ENCODE data around the gene POU3F2. TPM values are rescaled to one million over a fixed set of nuclear protein-coding genes. Genes with fewer than 3 reads are reported as not detected.

The POU3F2 gene
- polyA plus RNA-seq, 1 experiment: not detected

DNA sequence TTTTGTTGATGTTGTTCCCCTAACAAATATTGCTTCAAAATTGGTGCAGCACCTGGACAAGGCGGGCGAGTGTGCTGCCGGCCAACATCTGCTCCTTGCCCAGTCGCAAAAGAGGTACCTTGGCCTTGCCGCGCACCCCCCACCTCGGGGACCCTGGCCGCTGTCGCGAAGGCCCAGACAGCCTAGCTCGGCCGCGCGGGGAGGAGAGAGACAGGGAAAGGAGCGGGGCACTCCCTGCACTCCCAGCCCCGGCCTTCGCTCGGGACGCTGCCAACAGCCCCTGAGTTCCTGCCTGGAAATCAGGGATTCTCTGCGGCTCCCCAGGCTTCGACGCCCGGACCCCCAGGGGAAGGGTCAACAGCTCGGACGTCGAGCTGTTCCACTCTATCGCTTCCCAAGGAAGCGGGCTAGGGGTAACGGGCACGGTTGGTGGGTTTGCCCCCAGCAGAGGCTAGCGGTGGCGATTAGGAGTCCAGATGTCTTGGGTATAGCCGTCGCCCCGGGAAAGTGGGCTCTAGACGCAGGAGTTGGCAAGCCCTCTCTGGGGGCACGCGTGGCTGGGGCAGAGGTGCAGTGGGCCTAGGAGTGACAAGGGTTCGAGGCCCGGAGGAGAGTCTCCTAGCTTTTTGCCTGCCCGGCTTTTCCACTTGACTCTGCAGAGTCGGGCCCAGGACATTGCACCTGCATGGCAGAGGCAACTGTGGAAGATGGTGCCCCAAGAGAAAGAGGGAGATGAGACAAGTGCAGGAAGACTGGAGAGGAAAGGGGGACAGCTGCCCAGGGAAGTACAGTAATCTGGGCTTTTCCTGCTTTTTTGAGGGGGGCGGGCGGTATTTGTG, 8.2 kb downstream of the POU3F2 start:
- ChIA-PET CTCF (no interaction called here), POLR2A (no interaction called here)
- TF ChIP-seq, protein P1, sequence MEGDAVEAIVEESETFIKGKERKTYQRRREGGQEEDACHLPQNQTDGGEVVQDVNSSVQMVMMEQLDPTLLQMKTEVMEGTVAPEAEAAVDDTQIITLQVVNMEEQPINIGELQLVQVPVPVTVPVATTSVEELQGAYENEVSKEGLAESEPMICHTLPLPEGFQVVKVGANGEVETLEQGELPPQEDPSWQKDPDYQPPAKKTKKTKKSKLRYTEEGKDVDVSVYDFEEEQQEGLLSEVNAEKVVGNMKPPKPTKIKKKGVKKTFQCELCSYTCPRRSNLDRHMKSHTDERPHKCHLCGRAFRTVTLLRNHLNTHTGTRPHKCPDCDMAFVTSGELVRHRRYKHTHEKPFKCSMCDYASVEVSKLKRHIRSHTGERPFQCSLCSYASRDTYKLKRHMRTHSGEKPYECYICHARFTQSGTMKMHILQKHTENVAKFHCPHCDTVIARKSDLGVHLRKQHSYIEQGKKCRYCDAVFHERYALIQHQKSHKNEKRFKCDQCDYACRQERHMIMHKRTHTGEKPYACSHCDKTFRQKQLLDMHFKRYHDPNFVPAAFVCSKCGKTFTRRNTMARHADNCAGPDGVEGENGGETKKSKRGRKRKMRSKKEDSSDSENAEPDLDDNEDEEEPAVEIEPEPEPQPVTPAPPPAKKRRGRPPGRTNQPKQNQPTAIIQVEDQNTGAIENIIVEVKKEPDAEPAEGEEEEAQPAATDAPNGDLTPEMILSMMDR (IDR thresholded peaks at IDR 0.05; ENCODE audit: insufficient read depth, low read depth, low read length): no peak
- DNase-seq (ENCODE audit: low read depth): no peak
- H3K36me3 ChIP-seq (ENCODE audit: control insufficient read depth, insufficient read depth, low read length): no peaks in the 10 kb centered on the region
- no peak overlapping the region for H3K4me3 ChIP-seq (ENCODE audit: low read depth, low read length)
- peaks cover 35% of the 10 kb centered on the region for H3K27me3 ChIP-seq (ENCODE audit: control insufficient read depth, insufficient read depth, low read length)

DNA sequence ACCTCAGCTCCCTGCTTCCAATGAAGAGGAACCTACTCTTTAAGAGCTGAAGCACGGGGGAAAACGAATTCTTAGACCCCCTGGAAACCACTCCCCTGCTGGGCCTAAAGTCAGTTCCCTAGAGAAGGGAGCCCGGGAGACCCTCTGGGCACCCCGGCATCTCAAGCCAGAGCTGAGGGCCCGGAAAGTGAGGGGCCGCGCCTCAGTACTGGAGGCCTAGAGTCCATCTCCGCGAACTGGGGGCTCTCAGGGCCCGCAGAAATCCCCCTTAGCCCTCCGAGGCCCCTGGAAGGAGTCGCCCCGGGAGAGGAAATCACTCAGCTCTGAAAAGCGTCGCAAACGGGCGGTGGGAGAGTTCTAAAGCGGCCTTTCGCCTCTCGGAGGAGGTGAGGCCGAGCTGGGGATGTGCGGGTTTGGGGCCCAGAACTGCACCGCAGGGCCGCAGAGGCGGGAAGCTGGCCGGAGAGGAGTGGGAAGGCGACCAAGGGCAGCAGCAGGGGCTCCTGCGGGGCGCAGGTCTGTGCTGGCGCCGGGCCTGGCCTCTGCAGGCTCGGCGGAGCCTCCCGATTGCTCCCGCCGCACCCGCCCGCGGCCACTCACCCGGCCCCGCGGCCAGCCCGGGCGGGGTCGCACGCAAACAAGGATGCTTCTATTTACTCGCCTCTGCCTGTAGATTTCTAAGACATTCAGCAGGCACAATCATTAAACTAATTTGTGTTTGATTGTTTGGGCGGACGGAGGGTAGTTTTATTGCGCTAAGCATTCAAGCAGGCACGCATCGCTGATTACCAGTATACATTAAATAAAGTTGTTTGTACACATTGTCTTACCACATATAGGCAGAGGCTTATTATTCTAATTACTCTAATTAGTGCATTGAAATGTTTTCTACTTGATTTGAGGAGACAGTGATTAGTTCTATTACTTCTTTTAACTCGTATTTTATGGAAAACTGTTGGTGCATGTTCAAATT, 9.2 kb downstream of the POU3F2 start:
- POLR2A ChIA-PET: no interaction called here
- peaks cover 38% of the 10 kb centered on the region for H3K27me3 ChIP-seq (ENCODE audit: control insufficient read depth, insufficient read depth, low read length)
- no peak overlapping the region for H3K4me3 ChIP-seq (ENCODE audit: low read depth, low read length)
- DNase-seq (ENCODE audit: low read depth): no peak
- TF ChIP-seq, protein P1 (IDR thresholded peaks at IDR 0.05; ENCODE audit: insufficient read depth, low read depth, low read length): no peak
- H3K36me3 ChIP-seq (ENCODE audit: control insufficient read depth, insufficient read depth, low read length): no peaks in the 10 kb centered on the region
- CTCF ChIA-PET: interaction anchor here (2.0 kb wide), 1 partner anchor 1349 kb away, joined by 9 read pairs; no protein-coding TSS in a partner anchor

DNA sequence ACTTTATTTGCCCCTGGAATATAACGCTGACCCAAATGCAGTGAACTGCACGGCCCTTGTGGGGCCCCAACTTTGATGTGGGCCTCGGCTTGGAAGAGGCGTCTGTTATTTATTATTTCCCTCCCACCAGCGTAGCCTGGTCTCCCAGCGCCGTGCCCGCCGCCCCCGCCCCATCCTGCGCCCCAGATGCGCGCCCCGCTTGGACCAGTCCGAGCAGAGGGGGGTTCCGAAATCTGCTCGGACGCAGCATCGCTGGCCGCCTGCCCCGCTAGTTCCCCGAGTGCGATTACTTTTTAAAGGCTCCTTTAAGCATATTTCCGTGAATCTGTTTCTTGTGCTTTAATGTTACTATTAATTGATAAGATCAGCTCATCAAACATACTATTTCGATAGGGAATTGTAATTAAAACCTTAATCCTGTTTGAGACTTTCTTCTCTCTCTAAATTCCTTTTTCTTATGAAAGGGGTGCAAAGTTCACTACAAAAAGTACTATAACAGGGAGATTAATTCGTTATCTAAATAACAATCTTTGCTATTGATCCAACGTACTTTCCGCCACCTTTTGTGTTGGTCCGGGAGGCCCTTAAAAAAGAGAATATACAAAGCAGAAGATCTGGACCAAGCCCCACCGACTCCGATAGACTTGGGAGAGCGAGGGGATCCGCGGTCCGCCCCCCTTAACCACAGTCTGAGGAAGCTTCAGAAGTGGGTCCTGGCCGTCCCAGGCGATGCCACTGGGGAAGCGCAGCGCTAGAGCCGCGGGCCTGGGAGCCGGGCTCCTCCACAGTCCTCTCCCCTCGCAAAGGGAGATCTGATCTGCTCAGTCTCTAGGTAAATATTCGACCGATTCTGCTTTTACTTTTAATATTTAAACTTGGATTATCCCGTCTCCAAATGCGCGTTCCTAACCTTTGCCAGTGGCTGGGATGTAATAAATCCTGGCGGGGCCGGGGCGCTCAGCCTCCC, 10.2 kb downstream of the POU3F2 start:
- Histone ChIP-seq H3K4me3 (ENCODE audit: low read depth, low read length) (peak overlapping the region; percentile 27), H3K36me3 (ENCODE audit: control insufficient read depth, insufficient read depth, low read length) (no peaks in the 10 kb centered on the region), H3K27me3 (ENCODE audit: control insufficient read depth, insufficient read depth, low read length) (peaks cover 38% of the 10 kb centered on the region)
- CTCF ChIA-PET: interaction anchor here (1.0 to 2.0 kb wide), 6 partner anchors 9 to 1349 kb away, joined by 3 to 9 read pairs (median 4); no protein-coding TSS in a partner anchor
- TF ChIP-seq, protein P1 (IDR thresholded peaks at IDR 0.05; ENCODE audit: insufficient read depth, low read depth, low read length): no peak
- DNase-seq (ENCODE audit: low read depth): no peak
- POLR2A ChIA-PET: no interaction called here

DNA sequence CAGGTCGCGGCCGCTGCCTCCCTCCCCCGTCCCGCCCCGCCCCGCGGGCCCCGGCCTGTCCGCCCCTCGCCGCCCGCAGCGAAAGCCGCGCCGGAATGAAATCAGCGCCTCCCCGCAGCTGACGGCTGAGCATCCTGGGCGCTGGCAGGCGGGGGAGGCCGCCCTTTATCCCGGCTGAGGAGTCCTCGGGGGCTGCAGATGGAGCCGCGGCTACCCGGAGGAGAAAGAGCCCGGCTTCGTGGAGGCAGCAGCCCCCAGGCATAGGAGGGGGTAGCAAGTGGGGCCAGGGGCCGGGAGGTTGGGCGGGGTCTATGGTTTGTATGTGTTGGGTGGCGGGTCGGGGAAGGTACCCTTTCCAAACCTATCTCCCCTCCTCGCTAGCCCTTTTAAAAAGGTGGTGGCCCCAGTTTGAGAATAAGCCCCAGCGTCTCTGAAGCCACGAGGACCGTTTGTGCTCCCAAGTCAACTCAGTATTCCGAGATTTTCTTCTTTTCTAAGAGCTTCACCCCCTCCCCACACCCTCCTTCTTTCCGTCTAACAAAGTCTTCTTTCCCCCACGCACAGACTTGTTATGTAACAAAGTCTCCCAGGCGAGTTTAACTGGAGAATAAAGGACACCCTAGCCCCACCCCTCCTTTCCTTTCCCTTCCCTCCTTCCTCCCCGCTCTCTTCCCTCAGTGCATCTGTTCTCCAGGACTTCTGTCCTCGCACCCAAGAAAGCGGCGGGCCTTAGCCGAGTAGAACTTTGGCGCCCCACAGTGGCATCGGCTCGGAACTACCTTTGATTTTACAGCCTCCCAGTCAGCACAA, 11.0 kb downstream of the POU3F2 start:
- Histone ChIP-seq H3K4me3 (ENCODE audit: low read depth, low read length) (peak overlapping the region; percentile 27), H3K27me3 (ENCODE audit: control insufficient read depth, insufficient read depth, low read length) (peaks cover 32% of the 10 kb centered on the region), H3K36me3 (ENCODE audit: control insufficient read depth, insufficient read depth, low read length) (no peaks in the 10 kb centered on the region)
- CTCF ChIA-PET: interaction anchor here (0.7 to 2.0 kb wide), 9 partner anchors 8 to 1350 kb away, joined by 3 to 9 read pairs (median 4); no protein-coding TSS in a partner anchor
- TF ChIP-seq, protein P1 (IDR thresholded peaks at IDR 0.05; ENCODE audit: insufficient read depth, low read depth, low read length): peak; percentile 90
- DNase-seq (ENCODE audit: low read depth): peak; percentile 15
- POLR2A ChIA-PET: no interaction called here

Measured in BJ (cell line).